H1 (cell line): ENCODE measurements around the gene SIGLEC12. TPM values are rescaled to one million over a fixed set of nuclear protein-coding genes. Genes with fewer than 3 reads are reported as not detected.

Experiments used
- CTCF ChIA-PET: fragments of 300-600 bp; sonication (Branson Sonifier 250); formaldehyde crosslinking; loops from one replicate; lab custom pipeline; 2021; ENCODE audit not compliant: partially characterized antibody; lab: Charles Lee
- POLR2A ChIA-PET: fragments of 300-600 bp; sonication (Branson Sonifier 250); formaldehyde crosslinking; loops from one replicate; lab custom pipeline; 2021; ENCODE audit warnings: inconsistent platforms; ENCODE audit not compliant: partially characterized antibody; lab: Charles Lee
- DNase-seq, 2 experiments: peaks; one replicate each; pipeline versions ENCODE4 v3.0.0 to v3.0.0-alpha.2; 2010 to 2022; ENCODE audit warnings: low spot score in 2 of 2, low read depth in 1 of 2, mixed read lengths in 1 of 2
- FAIRE-seq: peaks from 2 replicates; lab custom pipeline; 2011; peaks lifted over from hg19 to GRCh38; lab: Jason Lieb, UNC
- H2AFZ ChIP-seq: 2 replicates; pipeline ENCODE4 v1.8.1; 2012; ENCODE audit warnings: low read length, inconsistent platforms
- H2AK5ac ChIP-seq: 2 replicates; pipeline ENCODE4 v1.6.1; 2013; ENCODE audit warnings: low read depth, low read length
- H2BK120ac ChIP-seq: replicated peaks from 2 replicates; pipeline ENCODE3; 2013; ENCODE audit warnings: low read depth, low read length, inconsistent platforms
- H2BK12ac ChIP-seq: 2 replicates; pipeline ENCODE4 v1.6.1; 2013; ENCODE audit warnings: low read depth, low read length
- H2BK15ac ChIP-seq: 2 replicates; pipeline ENCODE4 v1.6.1; 2013; ENCODE audit warnings: low read length
- H2BK20ac ChIP-seq: 2 replicates; pipeline ENCODE4 v1.6.1; 2013; ENCODE audit warnings: low read length
- H2BK5ac ChIP-seq: 2 replicates; pipeline ENCODE4 v1.6.1; 2013; ENCODE audit warnings: low read depth, low read length
- H3K14ac ChIP-seq: 2 replicates; pipeline ENCODE4 v1.6.1; 2013; ENCODE audit warnings: inconsistent platforms; ENCODE audit not compliant: insufficient read length
- H3K18ac ChIP-seq: 2 replicates; pipeline ENCODE4 v1.6.1; 2013; ENCODE audit warnings: low read length; ENCODE audit errors: extremely low read depth
- H3K23ac ChIP-seq: 2 replicates; pipeline ENCODE4 v1.6.1; 2013; ENCODE audit warnings: inconsistent platforms; ENCODE audit not compliant: insufficient read length
- H3K23me2 ChIP-seq: 2 replicates; pipeline ENCODE4 v1.6.1; 2013; ENCODE audit warnings: low read depth, low read length
- H3K27ac ChIP-seq: 2 replicates; pipeline ENCODE4 v1.6.1; 2011; ENCODE audit warnings: low read depth, low read length, inconsistent platforms
- H3K27me3 ChIP-seq, 4 experiments: replicated peaks in 1 of 4; 1 replicate in 1 of 4; 2 replicates in 3 of 4; pipeline versions ENCODE4 v1.6.1 to v1.8.1; 2011 to 2013; ENCODE audit warnings: low read length in 3 of 4, mild to moderate bottlenecking in 3 of 4, inconsistent platforms in 2 of 4, mixed read lengths in 2 of 4, moderate library complexity in 1 of 4; ENCODE audit not compliant: control insufficient read depth in 3 of 4, insufficient read depth in 3 of 4; ENCODE audit errors: extremely low read depth in 1 of 4
- H3K36me3 ChIP-seq, 4 experiments: 2 replicates each; pipeline versions ENCODE4 v1.6.1 to v1.8.1; 2011 to 2013; ENCODE audit warnings: mild to moderate bottlenecking in 4 of 4, low read length in 3 of 4, moderate library complexity in 2 of 4, control low read depth in 1 of 4, inconsistent platforms in 1 of 4; ENCODE audit not compliant: insufficient read depth in 4 of 4, control insufficient read depth in 2 of 4
- H3K4ac ChIP-seq: replicated peaks from 2 replicates; pipeline ENCODE3; 2013; ENCODE audit warnings: low read length, low read depth, mixed read lengths, inconsistent platforms; ENCODE audit not compliant: insufficient read length
- H3K4me1 ChIP-seq, 4 experiments: replicated peaks in 1 of 4; 1 replicate in 1 of 4; 2 replicates in 3 of 4; pipeline versions ENCODE4 v1.6.1 to v1.8.1; 2011 to 2013; ENCODE audit warnings: low read length in 3 of 4, inconsistent platforms in 2 of 4, mixed read lengths in 1 of 4; ENCODE audit not compliant: insufficient read depth in 4 of 4, control insufficient read depth in 3 of 4
- H3K4me2 ChIP-seq, 2 experiments: 2 replicates each; pipeline versions ENCODE4 v1.6.1 to v1.8.1; 2011 to 2013; ENCODE audit warnings: low read depth in 2 of 2, low read length in 2 of 2, control low read depth in 1 of 2, inconsistent platforms in 1 of 2, mild to moderate bottlenecking in 1 of 2; ENCODE audit not compliant: insufficient read depth in 1 of 2
- H3K4me3 ChIP-seq, 4 experiments: fragments of 200-600, 300-600 bp in 1 of 4; sonication (generic), shearing (Covaris generic), sonication (Bioruptor Twin) in 1 of 4; 2 replicates each; pipeline versions ENCODE4 v1.5.1 to v1.8.1; 2011 to 2016; ENCODE audit warnings: low read length in 4 of 4, low read depth in 3 of 4, control low read depth in 2 of 4, inconsistent platforms in 2 of 4, mild to moderate bottlenecking in 2 of 4, mixed read lengths in 1 of 4, moderate library complexity in 1 of 4; ENCODE audit not compliant: insufficient read depth in 2 of 4; ENCODE audit errors: extremely low read depth in 1 of 4
- H3K56ac ChIP-seq: replicated peaks from 2 replicates; pipeline ENCODE3; 2013; ENCODE audit warnings: low read depth, mild to moderate bottlenecking, mixed read lengths, low read length, inconsistent platforms; ENCODE audit not compliant: insufficient read length
- H3K79me1 ChIP-seq: 2 replicates; pipeline ENCODE4 v1.6.1; 2013; ENCODE audit warnings: low read depth, low read length, control low read depth
- H3K79me2 ChIP-seq, 2 experiments: 2 replicates each; pipeline versions ENCODE4 v1.6.1 to v1.8.1; 2012 to 2013; ENCODE audit warnings: low read length in 2 of 2, mild to moderate bottlenecking in 2 of 2, inconsistent platforms in 1 of 2; ENCODE audit not compliant: insufficient read depth in 2 of 2, control insufficient read depth in 1 of 2
- H3K9ac ChIP-seq, 4 experiments: replicated peaks in 1 of 4; 1 replicate in 1 of 4; 2 replicates in 3 of 4; pipeline versions ENCODE4 v1.6.1 to v1.8.1; 2011 to 2013; ENCODE audit warnings: low read depth in 3 of 4, low read length in 3 of 4, control low read depth in 2 of 4, mild to moderate bottlenecking in 2 of 4, moderate library complexity in 2 of 4, inconsistent platforms in 1 of 4; ENCODE audit errors: extremely low read depth in 1 of 4
- H3K9me3 ChIP-seq, 2 experiments: 2 replicates each; pipeline versions ENCODE4 v1.6.1 to v1.8.1; 2012 to 2013; ENCODE audit warnings: mild to moderate bottlenecking in 2 of 2, moderate library complexity in 2 of 2, control low read depth in 1 of 2, inconsistent platforms in 1 of 2, low read depth in 1 of 2, low read length in 1 of 2, mixed read lengths in 1 of 2; ENCODE audit not compliant: insufficient read depth in 2 of 2
- H4K20me1 ChIP-seq, 2 experiments: replicated peaks in 1 of 2; 2 replicates each; pipeline versions ENCODE3 to v1.8.1; 2011 to 2013; ENCODE audit warnings: inconsistent platforms in 2 of 2, low read length in 2 of 2, mild to moderate bottlenecking in 1 of 2; ENCODE audit not compliant: insufficient read depth in 2 of 2, control insufficient read depth in 1 of 2
- H4K5ac ChIP-seq: 2 replicates; pipeline ENCODE4 v1.6.1; 2013; ENCODE audit warnings: low read length, low read depth, mixed read lengths, inconsistent platforms; ENCODE audit not compliant: insufficient read length
- H4K8ac ChIP-seq: 2 replicates; pipeline ENCODE4 v1.8.0; 2013; ENCODE audit warnings: mild to moderate bottlenecking, moderate library complexity, low read length, inconsistent platforms; ENCODE audit not compliant: insufficient read depth; ENCODE audit errors: extremely low read depth
- H4K91ac ChIP-seq: replicated peaks from 2 replicates; pipeline ENCODE3; 2013; ENCODE audit warnings: low read length, mixed read lengths, inconsistent platforms; ENCODE audit not compliant: insufficient read length
- ATF2 ChIP-seq: IDR thresholded peaks from 2 replicates; pipeline ENCODE4 v1.6.1; 2012; ENCODE audit warnings: low read length, inconsistent platforms
- EZH2 ChIP-seq: fragments of 200-600 bp; sonication (generic); IDR thresholded peaks from 2 replicates; pipeline ENCODE4 v1.7.1; 2012; ENCODE audit warnings: low read depth, mild to moderate bottlenecking, moderate library complexity, low read length, inconsistent platforms; ENCODE audit not compliant: severe bottlenecking
- SP4 ChIP-seq: IDR thresholded peaks from 2 replicates; pipeline ENCODE4 v1.6.1; 2012; ENCODE audit warnings: low read length, inconsistent platforms
- WGBS, 2 experiments: shearing (Covaris generic) in 1 of 2; methylation state at CpG; one replicate each; pipeline versions ENCODE4 v1.1.6 to v1.1.7; 2013 to 2015; ENCODE audit warnings: low lambda C conversion rate in 2 of 2, mixed read lengths in 2 of 2, inconsistent platforms in 1 of 2, low coverage in 1 of 2, missing lambda C conversion rate in 1 of 2; ENCODE audit not compliant: insufficient replicate concordance in 2 of 2, insufficient coverage in 1 of 2, insufficient read length in 1 of 2; ENCODE audit errors: extremely low coverage in 1 of 2, missing lambda C conversion rate in 1 of 2; 5-methylcytosine and 5-hydroxymethylcytosine counted together
- polyA plus RNA-seq, 7 experiments: library from polyadenylated mRNA; depleted of rRNA in 3 of 7; stranded (reverse) in 5 of 7; unstranded in 2 of 7; fragments of >200 nt in 5 of 7; fragments of 200-250 nt in 2 of 7; gene quantifications; 1 replicate in 5 of 7; 2 replicates in 1 of 7; 4 replicates in 1 of 7; pipeline versions ENCODE4 v1.2.1 to v1.2.3, GENCODE V29; 2011 to 2013; ENCODE audit warnings: missing spikeins in 2 of 7, mixed read lengths in 2 of 7
- total RNA-seq: library from RNA; stranded (reverse); fragmentation: NEBNext Ultra II Directional; extraction: Animal tissue kit (Norgen Biotek cat#: 25700); gene quantifications from 2 replicates; pipeline ENCODE4 v1.2.1, GENCODE V29; 2021

SIGLEC12 gene
- total and polyA plus RNA-seq, 2 of the 8 experiments (the other 6 are each of a cell fraction or from before 2014, with no cell fraction given): not detected

DNA sequence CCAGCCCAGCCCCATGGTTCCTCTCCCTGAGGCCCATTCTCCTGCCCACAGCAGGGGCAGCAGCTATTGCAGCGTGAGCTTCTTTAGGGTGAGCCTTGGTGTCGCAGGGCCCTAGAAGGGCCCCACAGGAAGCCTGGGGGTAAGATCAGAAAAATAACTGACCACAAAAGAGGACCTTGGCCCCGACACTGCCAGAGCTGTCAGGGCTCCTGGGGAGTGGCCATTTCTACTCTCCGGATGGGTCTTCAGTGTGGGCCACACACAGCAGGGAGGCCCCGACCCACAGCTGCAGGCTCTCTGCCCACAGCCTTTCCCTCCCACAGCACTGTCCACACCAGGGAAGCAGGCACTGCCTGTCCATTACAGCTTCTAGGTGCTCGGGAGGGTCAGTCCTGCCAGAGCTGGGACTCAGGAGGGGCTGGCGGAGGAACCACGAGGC is 39.9 kb downstream of the SIGLEC12 start:
- no peaks in the 10 kb centered on the region for H3K79me1 ChIP-seq
- no peak overlapping the region; a peak in 1 of 4 replicates for H3K4me2 ChIP-seq
- H4K5ac ChIP-seq: no peak overlapping the region
- H3K18ac ChIP-seq: no peak overlapping the region
- H4K20me1 ChIP-seq: no peaks in the 10 kb centered on the region
- no peak overlapping the region for H2AFZ ChIP-seq
- H3K27me3 ChIP-seq: no peaks in the 10 kb centered on the region
- TF ChIP-seq EZH2 (no peak), ATF2 (no peak), SP4 (no peak)
- FAIRE-seq (no peak), DNase-seq (no peak)
- POLR2A ChIA-PET: no interaction called here
- no peak overlapping the region for H3K23ac ChIP-seq
- no peak overlapping the region for H2BK5ac ChIP-seq
- H3K4me3 ChIP-seq: no peak overlapping the region
- H3K14ac ChIP-seq: no peak overlapping the region
- H3K9ac ChIP-seq: no peak overlapping the region
- 93% methylated on average over 8 of the region's 8 CpGs; no CpG with 5 or more reads in 1 of the 2 experiments for WGBS, 2 experiments
- H4K8ac ChIP-seq: no peak overlapping the region; the same call in 1 of the 2 replicates
- H3K36me3 ChIP-seq: no peaks in the 10 kb centered on the region
- H2BK15ac ChIP-seq: no peak overlapping the region
- H3K79me2 ChIP-seq: no peaks in the 10 kb centered on the region
- H2BK20ac ChIP-seq: no peak overlapping the region
- no peak overlapping the region for H3K56ac ChIP-seq
- peaks cover 33 to 40% of the 10 kb centered on the region in 2 experiments; a peak in 3 of 4 replicates for H3K9me3 ChIP-seq
- H2BK120ac ChIP-seq: no peak overlapping the region
- no peak overlapping the region for H3K4ac ChIP-seq
- H3K23me2 ChIP-seq: peaks cover 5% of the 10 kb centered on the region; the same call in 1 of the 2 replicates
- CTCF ChIA-PET: interaction anchor here (0.8 to 3.7 kb wide), 2 partner anchors 12 to 193 kb away, joined by 3 to 22 read pairs; no protein-coding TSS in a partner anchor
- no peak overlapping the region for H4K91ac ChIP-seq
- H3K27ac ChIP-seq: no peak overlapping the region
- peaks cover 0 to 3% (median 0%) of the 10 kb centered on the region in 4 experiments; a peak in 1 of 7 replicates for H3K4me1 ChIP-seq
- H2AK5ac ChIP-seq: no peak overlapping the region
- H2BK12ac ChIP-seq: no peak overlapping the region
